HCT116 (cell line): Measurements from ENCODE around the gene COPG2. TPM values are rescaled to one million over a fixed set of nuclear protein-coding genes. Genes with fewer than 3 reads are reported as not detected.
A peak's percentile ranks its signal among the peaks of the same experiment; 100 is the strongest.

Experiments used
- ATAC-seq: fragments of 200-7000 bp; cut with Tn5 transposase; 2 replicates; pipeline ENCODE4 v1.9.1; 2020; ENCODE audit warnings: mild to moderate bottlenecking, moderate library complexity
- BruUV-seq: library from RNA; stranded (reverse); fragments of 400-500 nt; replicated peaks from 2 replicates; lab custom pipeline; 2021; lab: Mats Ljungman, UMichigan
- CTCF ChIA-PET: fragments of 300-600 bp; sonication (Branson Sonifier 250); formaldehyde crosslinking; loops from one replicate; lab custom pipeline; 2021; ENCODE audit warnings: antibody characterized with exemption; lab: Charles Lee
- POLR2A ChIA-PET: fragments of 300-600, 350-600 bp; sonication (Branson Sonifier 250); formaldehyde crosslinking; loops from one replicate; lab custom pipeline; 2021; ENCODE audit warnings: antibody characterized with exemption; lab: Charles Lee
- RAD21 ChIA-PET, 2 experiments: fragments of 300-600 bp; sonication (Branson Sonifier 250); formaldehyde crosslinking; loops; one replicate each; lab custom pipeline; 2023; ENCODE audit warnings: low total read pairs in 2 of 2; ENCODE audit not compliant: uncharacterized antibody in 2 of 2, unreplicated experiment in 2 of 2, low non-redundant PET in 1 of 2; lab: Charles Lee
- DNase-seq: peaks from one replicate; pipeline ENCODE4 v3.0.0-alpha.2; 2010; ENCODE audit warnings: low read depth, low spot score
- H2AFZ ChIP-seq: fragments of 200-600 bp; shearing (Covaris generic), sonication (generic); 2 replicates; pipeline ENCODE4 v1.6.1; 2017; ENCODE audit warnings: low read depth, mixed run types, mixed read lengths, antibody characterized with exemption, low read length; ENCODE audit not compliant: poor library complexity, severe bottlenecking
- H3K27ac ChIP-seq: 2 replicates; pipeline ENCODE4 v1.5.1; 2012; ENCODE audit warnings: low read depth, low read length
- H3K27me3 ChIP-seq: fragments of 200-600 bp; sonication (generic); 2 replicates; pipeline ENCODE4 v1.6.1; 2016; ENCODE audit warnings: mixed run types, low read length, mixed read lengths; ENCODE audit not compliant: insufficient read depth
- H3K36me3 ChIP-seq, 2 experiments: fragments of 200-500 bp in 1 of 2; fragments of 200-600 bp in 1 of 2; sonication (Bioruptor generic) in 1 of 2; sonication (generic) in 1 of 2; 2 replicates each; pipeline versions ENCODE4 v1.5.1 to v1.6.1; 2014 to 2016; ENCODE audit warnings: low read length in 2 of 2, inconsistent platforms in 1 of 2, mixed read lengths in 1 of 2, mixed run types in 1 of 2; ENCODE audit not compliant: insufficient read depth in 2 of 2, control insufficient read depth in 1 of 2
- H3K4me1 ChIP-seq, 2 experiments: fragments of 200-600 bp in 1 of 2; sonication (generic) in 1 of 2; 2 replicates each; pipeline versions ENCODE4 v1.5.1 to v1.6.1; 2012 to 2017; ENCODE audit warnings: low read length in 2 of 2, inconsistent platforms in 1 of 2, mild to moderate bottlenecking in 1 of 2, mixed read lengths in 1 of 2, mixed run types in 1 of 2, moderate library complexity in 1 of 2; ENCODE audit not compliant: insufficient read depth in 2 of 2, control insufficient read depth in 1 of 2
- H3K4me2 ChIP-seq: fragments of 200-600 bp; sonication (generic); 2 replicates; pipeline ENCODE4 v1.6.1; 2017; ENCODE audit warnings: mixed run types, low read length, mixed read lengths
- H3K4me3 ChIP-seq, 2 experiments: fragments of 200-600 bp in 1 of 2; sonication (generic) in 1 of 2; replicated peaks in 1 of 2; 2 replicates each; pipeline ENCODE4 v1.5.1; 2011 to 2016; ENCODE audit warnings: low read length in 2 of 2, control low read depth in 1 of 2, low read depth in 1 of 2, mild to moderate bottlenecking in 1 of 2, mixed read lengths in 1 of 2, mixed run types in 1 of 2
- H3K79me2 ChIP-seq: fragments of 200-600 bp; sonication (generic); 2 replicates; pipeline ENCODE4 v1.6.1; 2017; ENCODE audit warnings: mild to moderate bottlenecking, mixed run types, low read length, moderate library complexity, mixed read lengths; ENCODE audit not compliant: insufficient read depth
- H3K9ac ChIP-seq: fragments of 200-600 bp; sonication (generic); 2 replicates; pipeline ENCODE4 v1.6.1; 2016; ENCODE audit warnings: low read length, mixed read lengths
- H3K9me2 ChIP-seq: fragments of 200-600 bp; sonication (generic), shearing (Covaris generic); 2 replicates; pipeline ENCODE4 v1.6.1; 2017; ENCODE audit warnings: mixed run types, mild to moderate bottlenecking, moderate library complexity; ENCODE audit not compliant: insufficient read depth
- H3K9me3 ChIP-seq, 2 experiments: fragments of 200-500 bp in 1 of 2; fragments of 200-600 bp in 1 of 2; sonication (Bioruptor generic) in 1 of 2; sonication (generic) in 1 of 2; 2 replicates each; pipeline ENCODE4 v1.6.1; 2014 to 2017; ENCODE audit warnings: low read length in 2 of 2, mixed read lengths in 2 of 2, inconsistent platforms in 1 of 2, low read depth in 1 of 2, mild to moderate bottlenecking in 1 of 2, mixed run types in 1 of 2, moderate library complexity in 1 of 2; ENCODE audit not compliant: control insufficient read depth in 1 of 2, insufficient read depth in 1 of 2
- H4K20me1 ChIP-seq: fragments of 200-600 bp; sonication (generic), shearing (Covaris generic); 2 replicates; pipeline ENCODE4 v1.6.1; 2017; ENCODE audit warnings: mixed run types, mild to moderate bottlenecking, moderate library complexity; ENCODE audit not compliant: insufficient read depth
- ATF3 ChIP-seq: IDR thresholded peaks from 2 replicates; pipeline ENCODE4 v1.6.1; 2012
- CEBPB ChIP-seq: IDR thresholded peaks from 2 replicates; pipeline ENCODE4 v1.6.1; 2012; ENCODE audit warnings: low read depth
- CTCF ChIP-seq, 3 experiments: fragments of 200-600 bp in 1 of 3; sonication (generic) in 1 of 3; IDR thresholded peaks in 2 of 3; conservative IDR thresholded peaks in 1 of 3; 2 replicates each; pipeline ENCODE4 v1.5.1; 2012 to 2017; ENCODE audit warnings: low read depth in 2 of 3, low read length in 2 of 3, antibody characterized with exemption in 1 of 3, borderline replicate concordance in 1 of 3, control low read depth in 1 of 3, mild to moderate bottlenecking in 1 of 3, mixed read lengths in 1 of 3, mixed run types in 1 of 3, moderate library complexity in 1 of 3; ENCODE audit not compliant: insufficient read depth in 1 of 3
- ELF1 ChIP-seq: IDR thresholded peaks from 2 replicates; pipeline ENCODE4 v1.6.1; 2012; ENCODE audit warnings: low read depth, borderline replicate concordance
- EZH2 ChIP-seq: fragments of 200-600 bp; sonication (generic); IDR thresholded peaks from 2 replicates; pipeline ENCODE4 v1.6.1; 2017; ENCODE audit warnings: antibody characterized with exemption, mixed run types
- EZH2phosphoT487 ChIP-seq: fragments of 200-600 bp; IDR thresholded peaks from 2 replicates; pipeline ENCODE4 v1.6.1; 2018; ENCODE audit warnings: antibody characterized with exemption, borderline replicate concordance
- JUND ChIP-seq: IDR thresholded peaks from 2 replicates; pipeline ENCODE4 v1.6.1; 2012
- MAX ChIP-seq: IDR thresholded peaks from 2 replicates; pipeline ENCODE4 v1.6.1; 2012
- POLR2A ChIP-seq: IDR thresholded peaks from 2 replicates; pipeline ENCODE4 v1.7.0; 2011; ENCODE audit warnings: borderline replicate concordance; ENCODE audit not compliant: insufficient read depth, insufficient read length; ENCODE audit errors: extremely low read depth
- SP1 ChIP-seq: IDR thresholded peaks from 2 replicates; pipeline ENCODE4 v1.6.1; 2012; ENCODE audit warnings: low read depth
- YY1 ChIP-seq: IDR thresholded peaks from 2 replicates; pipeline ENCODE4 v1.6.1; 2011; ENCODE audit warnings: low read length, low read depth, moderate library complexity, mild to moderate bottlenecking; ENCODE audit not compliant: insufficient replicate concordance; ENCODE audit errors: extremely low read depth
- ZFX ChIP-seq: fragments of 450-650 bp; IDR thresholded peaks from 2 replicates; pipeline ENCODE4 v1.6.1; 2017
- ZNF274 ChIP-seq: fragments of 200-500 bp; sonication (Bioruptor generic); IDR thresholded peaks from 2 replicates; pipeline ENCODE4 v1.6.1; 2014; ENCODE audit warnings: mild to moderate bottlenecking, low read depth, low read length, inconsistent platforms
- intact Hi-C: fragments of 100-400 bp; cut with micrococcal nuclease; formaldehyde crosslinking; loops from 2 replicates; pipeline ENCODE4 v1.10.0; 2022
- total RNA-seq: library from RNA; stranded (reverse); gene quantifications from one replicate; pipeline ENCODE4 v1.2.1, GENCODE V29; 2021; ENCODE audit not compliant: unreplicated experiment

COPG2 gene
- total RNA-seq, 1 experiment from 2014 or later: 31.0 TPM

GRCh38 chr7:130486114-130486953, 182.2 kb downstream of the COPG2 start (continued):
- TF ChIP-seq ZFX (peak; percentile 39; the same call in 1 of the 2 replicates), ATF3 (no peak), CTCF (IDR thresholded peaks at IDR 0.05 in 2 of 3, conservative IDR thresholded peaks at IDR 0.05 in 1 of 3; ENCODE audit: borderline replicate concordance in 1 of 3, insufficient read depth in 1 of 3, low read depth in 2 of 3, low read length in 2 of 3) (peak; percentile 60 to 74 (median 72); a peak in 5 of 6 replicates), YY1 (peak; percentile 81), EZH2phosphoT487 (no peak), MAX (peak; percentile 96), SP1 (no peak; the same call in 1 of the 2 replicates), ZNF274 (no peak), JUND (no peak), EZH2 (no peak), POLR2A (no peak), ELF1 (peak; percentile 38; the same call in 1 of the 2 replicates)

DNA sequence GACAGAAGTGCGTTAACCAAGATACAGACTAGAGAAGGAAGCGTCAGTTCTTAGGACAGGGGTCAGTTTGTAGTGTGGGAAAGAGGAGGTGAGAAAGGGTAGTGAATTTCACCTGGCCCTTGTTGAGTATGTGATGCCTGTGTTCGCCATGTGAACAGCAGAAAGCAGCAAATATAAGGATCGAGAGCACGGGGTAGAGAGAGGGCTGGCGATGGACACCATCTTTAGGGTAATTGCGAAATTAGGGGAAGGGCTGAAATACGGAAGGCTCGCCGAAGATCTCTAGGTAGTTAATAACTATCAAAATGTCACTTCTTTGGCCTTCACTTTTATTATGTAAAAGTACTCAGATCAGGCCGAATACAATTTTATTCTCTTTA, 182.8 kb downstream of the COPG2 start:
- peak; percentile 20 for ATAC-seq
- Histone ChIP-seq H3K27me3 (no peaks in the 10 kb centered on the region), H3K9me3 (no peaks in the 10 kb centered on the region), H3K9me2 (no peaks in the 10 kb centered on the region), H3K27ac (no peak overlapping the region), H2AFZ (peak overlapping the region; percentile 2), H4K20me1 (no peaks in the 10 kb centered on the region), H3K4me1 (peaks cover 0 to 20% of the 10 kb centered on the region in 2 experiments; a peak in 1 of 4 replicates), H3K36me3 (no peaks in the 10 kb centered on the region), H3K4me2 (peak overlapping the region; percentile 74), H3K9ac (0 out of 2 replicates have a peak overlapping the region, but pooled peaks have one; percentile 62), H3K4me3 (peak overlapping the region; percentile 53 to 62), H3K79me2 (peaks cover 38% of the 10 kb centered on the region)
- intact Hi-C loops: loop anchor here (5.0 to 10.0 kb wide), 2 partner anchors 211 to 413 kb away; partner anchors contain the start of gene KLHDC10
- CTCF ChIA-PET: no interaction called here
- BruUV-seq: no TSS peak
- POLR2A ChIA-PET: no interaction called here
- DNase-seq: no peak
- TF ChIP-seq ZNF274 (no peak), CEBPB (peak; percentile 62; the same call in 1 of the 2 replicates)
- RAD21 ChIA-PET: no interaction called here
